Calu3 (cell line): ENCODE data around the gene ASCL2. TPM values are rescaled to one million over a fixed set of nuclear protein-coding genes. Genes with fewer than 3 reads are reported as not detected.

Experiments used
- BruUV-seq: library from RNA; stranded (reverse); fragments of 400-500 nt; replicated peaks from 2 replicates; lab custom pipeline; 2021; lab: Mats Ljungman, UMichigan
- CTCF ChIA-PET: fragments of 300-600 bp; sonication (Branson Sonifier 250); formaldehyde crosslinking; loops from one replicate; lab custom pipeline; 2022; ENCODE audit warnings: antibody characterized with exemption; lab: Charles Lee
- DNase-seq: peaks from one replicate; pipeline ENCODE4 v3.0.0; 2022
- H3K27ac Mint-ChIP-seq: one replicate; pipeline ENCODE4 v1.8.0; 2022; ENCODE audit warnings: mixed read lengths; ENCODE audit not compliant: unreplicated experiment
- H3K27me3 Mint-ChIP-seq: one replicate; pipeline ENCODE4 v1.8.0; 2022; ENCODE audit warnings: mixed read lengths; ENCODE audit not compliant: unreplicated experiment
- H3K36me3 Mint-ChIP-seq: one replicate; pipeline ENCODE4 v1.8.0; 2022; ENCODE audit warnings: mild to moderate bottlenecking, moderate library complexity, mixed read lengths; ENCODE audit not compliant: insufficient read depth, unreplicated experiment
- H3K4me1 Mint-ChIP-seq: one replicate; pipeline ENCODE4 v1.8.0; 2022; ENCODE audit warnings: mild to moderate bottlenecking, low read depth, mixed read lengths; ENCODE audit not compliant: unreplicated experiment
- H3K4me3 Mint-ChIP-seq: one replicate; pipeline ENCODE4 v1.8.0; 2022; ENCODE audit warnings: mild to moderate bottlenecking, low read depth, moderate library complexity, mixed read lengths; ENCODE audit not compliant: unreplicated experiment
- H3K9me3 Mint-ChIP-seq: one replicate; pipeline ENCODE4 v1.8.0; 2022; ENCODE audit warnings: low read depth, mixed read lengths; ENCODE audit not compliant: unreplicated experiment
- intact Hi-C: fragments of 100-400 bp; cut with micrococcal nuclease; formaldehyde crosslinking; loops from one replicate; pipeline ENCODE4 v1.10.0; 2022; ENCODE audit not compliant: unreplicated experiment
- total RNA-seq: library from RNA; stranded (reverse); gene quantifications from 2 replicates; pipeline ENCODE4 v1.2.3, GENCODE V29; 2022
- TF ChIP-seq, protein P1 (sequence below): fragments of 200-600 bp; IDR thresholded peaks from one replicate; pipeline ENCODE4 v1.8.0; 2022; ENCODE audit warnings: antibody characterized with exemption; ENCODE audit not compliant: unreplicated experiment

Gene ASCL2
- total RNA-seq, 1 experiment from 2014 or later: not detected

GRCh38 chr11:2306452-2306823 is 36.0 kb upstream of the ASCL2 start:
- BruUV-seq: no TSS peak
- no peaks in the 10 kb centered on the region for H3K9me3 Mint-ChIP-seq
- peaks cover 30% of the 10 kb centered on the region for H3K27me3 Mint-ChIP-seq
- intact Hi-C loops: no loop called here
- H3K4me3 Mint-ChIP-seq: no peak overlapping the region
- H3K4me1 Mint-ChIP-seq: no peaks in the 10 kb centered on the region
- no peak overlapping the region for H3K27ac Mint-ChIP-seq
- no peaks in the 10 kb centered on the region for H3K36me3 Mint-ChIP-seq
- TF ChIP-seq, protein P1, sequence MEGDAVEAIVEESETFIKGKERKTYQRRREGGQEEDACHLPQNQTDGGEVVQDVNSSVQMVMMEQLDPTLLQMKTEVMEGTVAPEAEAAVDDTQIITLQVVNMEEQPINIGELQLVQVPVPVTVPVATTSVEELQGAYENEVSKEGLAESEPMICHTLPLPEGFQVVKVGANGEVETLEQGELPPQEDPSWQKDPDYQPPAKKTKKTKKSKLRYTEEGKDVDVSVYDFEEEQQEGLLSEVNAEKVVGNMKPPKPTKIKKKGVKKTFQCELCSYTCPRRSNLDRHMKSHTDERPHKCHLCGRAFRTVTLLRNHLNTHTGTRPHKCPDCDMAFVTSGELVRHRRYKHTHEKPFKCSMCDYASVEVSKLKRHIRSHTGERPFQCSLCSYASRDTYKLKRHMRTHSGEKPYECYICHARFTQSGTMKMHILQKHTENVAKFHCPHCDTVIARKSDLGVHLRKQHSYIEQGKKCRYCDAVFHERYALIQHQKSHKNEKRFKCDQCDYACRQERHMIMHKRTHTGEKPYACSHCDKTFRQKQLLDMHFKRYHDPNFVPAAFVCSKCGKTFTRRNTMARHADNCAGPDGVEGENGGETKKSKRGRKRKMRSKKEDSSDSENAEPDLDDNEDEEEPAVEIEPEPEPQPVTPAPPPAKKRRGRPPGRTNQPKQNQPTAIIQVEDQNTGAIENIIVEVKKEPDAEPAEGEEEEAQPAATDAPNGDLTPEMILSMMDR: no peak
- DNase-seq: no peak
- CTCF ChIA-PET: interaction anchor here (1.6 to 4.6 kb wide), 2 partner anchors 69 to 113 kb away, joined by 6 to 97 read pairs; no protein-coding TSS in a partner anchor

DNA sequence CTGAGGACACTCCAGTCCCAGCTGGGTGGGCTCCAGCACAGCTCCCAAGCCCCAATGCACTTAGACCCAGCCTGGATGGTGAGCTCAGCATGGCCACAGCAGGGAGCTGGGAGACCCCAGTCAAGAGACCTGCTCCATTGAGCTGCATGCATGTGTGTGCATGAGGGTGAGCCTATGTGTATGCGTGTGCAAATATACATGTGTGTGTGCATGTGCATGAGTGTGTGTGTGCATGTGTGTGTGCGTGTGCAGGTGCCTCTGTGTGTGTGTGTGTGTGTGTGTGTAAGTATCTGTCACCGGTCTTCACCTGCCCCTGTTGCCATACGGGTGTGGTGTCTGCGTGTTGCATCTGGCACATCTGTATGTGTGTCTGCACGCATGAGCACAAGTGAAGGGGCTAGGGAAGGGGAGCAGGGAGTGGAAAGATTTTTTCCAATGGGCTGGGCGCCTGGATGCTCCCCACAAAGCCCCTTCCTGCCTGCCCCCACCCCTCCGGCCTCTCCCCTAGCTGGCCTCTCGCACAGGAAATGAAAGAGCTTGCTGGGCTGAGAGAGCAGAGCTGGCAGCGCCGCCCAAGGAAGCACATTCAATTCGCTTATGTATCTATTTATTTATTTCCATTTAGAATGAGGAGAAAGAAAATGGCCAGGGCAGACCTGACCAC is 35.5 kb upstream of the ASCL2 start:
- Mint-ChIP-seq H3K27ac (no peak overlapping the region), H3K27me3 (peaks cover 35% of the 10 kb centered on the region), H3K36me3 (no peaks in the 10 kb centered on the region), H3K4me3 (no peak overlapping the region), H3K4me1 (no peaks in the 10 kb centered on the region), H3K9me3 (no peaks in the 10 kb centered on the region)
- BruUV-seq: no TSS peak
- no peak for DNase-seq
- CTCF ChIA-PET: interaction anchor here (0.6 to 4.6 kb wide), 8 partner anchors 10 to 510 kb away, joined by 3 to 97 read pairs (median 6); partner anchors contain the start of genes CD81 and TSSC4
- intact Hi-C loops: loop anchor here (1.0 kb wide), 1 partner anchor 113 kb away; no protein-coding TSS in a partner anchor
- TF ChIP-seq, protein P1: no peak

- no peaks in the 10 kb centered on the region for H3K4me1 Mint-ChIP-seq
- no TSS peak for BruUV-seq
- CTCF ChIA-PET: interaction anchor here (0.6 to 4.6 kb wide), 14 partner anchors 9 to 509 kb away, joined by 3 to 97 read pairs (median 4); partner anchors contain the start of genes CD81 and TSSC4
- no peaks in the 10 kb centered on the region for H3K9me3 Mint-ChIP-seq
- TF ChIP-seq, protein P1: peak; percentile 79
- no peak overlapping the region for H3K4me3 Mint-ChIP-seq
- intact Hi-C loops: loop anchor here (1.0 kb wide), 1 partner anchor 114 kb away; no protein-coding TSS in a partner anchor
- H3K27me3 Mint-ChIP-seq: peaks cover 35% of the 10 kb centered on the region
- H3K36me3 Mint-ChIP-seq: no peaks in the 10 kb centered on the region
- DNase-seq: peak; percentile 90
- H3K27ac Mint-ChIP-seq: no peak overlapping the region
These were observed 34.9 kb upstream of the ASCL2 start for GRCh38 chr11:2305140-2305778.

DNA sequence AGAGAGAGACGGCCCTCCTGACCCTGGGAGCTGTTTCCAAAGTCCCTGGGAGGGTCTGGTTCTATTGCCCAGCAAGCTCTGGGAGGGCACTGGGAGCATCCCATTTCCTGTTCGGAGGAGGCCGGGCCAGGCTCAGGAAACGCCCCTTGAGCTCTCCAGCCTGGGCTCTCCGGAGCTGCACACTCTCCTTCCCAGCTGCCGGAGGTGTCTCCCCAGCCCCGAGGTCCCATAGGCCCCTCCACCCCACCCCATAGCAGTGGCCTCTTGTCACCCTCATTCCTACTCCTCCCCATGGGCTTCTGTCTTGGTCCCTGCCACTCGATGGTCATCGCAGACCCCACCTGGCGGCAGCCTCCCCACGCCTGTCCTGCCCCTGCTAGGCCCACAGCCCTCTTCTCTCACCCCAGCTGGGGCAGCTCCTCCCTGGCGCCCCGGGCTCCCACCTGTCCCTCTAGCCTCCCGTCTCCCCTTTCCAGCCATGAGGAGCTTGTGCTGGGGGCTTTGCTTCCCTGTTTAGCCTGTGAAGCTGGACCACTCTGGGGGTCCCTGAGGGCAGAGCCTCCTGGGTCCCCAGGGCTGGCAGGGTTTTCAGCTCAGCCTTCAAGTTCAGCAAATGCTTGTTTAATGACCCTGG is 34.2 kb upstream of the ASCL2 start:
- Mint-ChIP-seq H3K36me3 (no peaks in the 10 kb centered on the region), H3K27ac (no peak overlapping the region), H3K27me3 (peaks cover 35% of the 10 kb centered on the region), H3K9me3 (no peaks in the 10 kb centered on the region), H3K4me3 (no peak overlapping the region), H3K4me1 (no peaks in the 10 kb centered on the region)
- CTCF ChIA-PET: interaction anchor here (0.6 to 4.6 kb wide), 12 partner anchors 10 to 119 kb away, joined by 3 to 97 read pairs (median 4); partner anchors contain the start of genes CD81 and TSSC4
- no peak for DNase-seq
- intact Hi-C loops: loop anchor here (1.0 kb wide), 1 partner anchor 115 kb away; no protein-coding TSS in a partner anchor
- TF ChIP-seq, protein P1: no peak
- BruUV-seq: no TSS peak
